ENCODE data around the gene SHLD2.
"Not testable (repeated sequence)": the region's sequence is repeated elsewhere in the genome, so short reads cannot be mapped to it uniquely, and the experiment has no call there.

DNA sequence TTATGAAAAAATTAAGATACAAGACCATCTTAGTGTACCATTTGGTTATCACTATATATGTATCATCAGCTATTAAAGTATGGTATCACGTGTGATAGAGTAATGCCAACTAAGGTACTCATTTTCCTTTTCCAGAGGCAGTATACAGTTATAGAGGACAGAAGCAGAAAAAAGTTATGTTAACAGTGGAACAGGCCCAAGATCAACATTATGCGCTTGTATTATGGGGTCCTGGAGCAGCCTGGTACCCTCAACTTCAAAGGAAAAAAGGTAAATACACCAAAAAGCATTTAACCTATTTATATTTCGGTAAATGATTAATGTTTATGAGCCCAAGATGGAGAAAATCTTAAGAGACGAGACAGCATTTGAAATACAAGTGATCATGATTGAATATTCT is 75.7 kb downstream of the SHLD2 start:
- not testable (repeated sequence) for TF ChIP-seq BRCA1 (IDR thresholded peaks at IDR 0.05; ENCODE audit: low read depth, low read length)
- TF ChIP-seq, protein P1, sequence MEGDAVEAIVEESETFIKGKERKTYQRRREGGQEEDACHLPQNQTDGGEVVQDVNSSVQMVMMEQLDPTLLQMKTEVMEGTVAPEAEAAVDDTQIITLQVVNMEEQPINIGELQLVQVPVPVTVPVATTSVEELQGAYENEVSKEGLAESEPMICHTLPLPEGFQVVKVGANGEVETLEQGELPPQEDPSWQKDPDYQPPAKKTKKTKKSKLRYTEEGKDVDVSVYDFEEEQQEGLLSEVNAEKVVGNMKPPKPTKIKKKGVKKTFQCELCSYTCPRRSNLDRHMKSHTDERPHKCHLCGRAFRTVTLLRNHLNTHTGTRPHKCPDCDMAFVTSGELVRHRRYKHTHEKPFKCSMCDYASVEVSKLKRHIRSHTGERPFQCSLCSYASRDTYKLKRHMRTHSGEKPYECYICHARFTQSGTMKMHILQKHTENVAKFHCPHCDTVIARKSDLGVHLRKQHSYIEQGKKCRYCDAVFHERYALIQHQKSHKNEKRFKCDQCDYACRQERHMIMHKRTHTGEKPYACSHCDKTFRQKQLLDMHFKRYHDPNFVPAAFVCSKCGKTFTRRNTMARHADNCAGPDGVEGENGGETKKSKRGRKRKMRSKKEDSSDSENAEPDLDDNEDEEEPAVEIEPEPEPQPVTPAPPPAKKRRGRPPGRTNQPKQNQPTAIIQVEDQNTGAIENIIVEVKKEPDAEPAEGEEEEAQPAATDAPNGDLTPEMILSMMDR (IDR thresholded peaks at IDR 0.05 in 2 of 3, conservative IDR thresholded peaks at IDR 0.05 in 1 of 3; ENCODE audit: control insufficient read depth in 2 of 3, extremely low read depth in 1 of 3, insufficient read depth in 1 of 3, low read depth in 3 of 3, low read length in 3 of 3) = not testable (repeated sequence)

All from GM12878 (cell line).